PC-3 (cell line): ENCODE results near the gene PRM1.

Experiments used
- EZH2 ChIP-seq: fragments of 300-600 bp; sonication (generic); IDR thresholded peaks from one replicate; pipeline ENCODE4 v1.6.1; 2017; ENCODE audit warnings: antibody characterized with exemption, mild to moderate bottlenecking, low read length; ENCODE audit not compliant: unreplicated experiment
- EZH2phosphoT487 ChIP-seq: fragments of 300-600 bp; sonication (generic); IDR thresholded peaks from 2 replicates; pipeline ENCODE4 v1.6.1; 2018; ENCODE audit warnings: mild to moderate bottlenecking, antibody characterized with exemption, low read length, borderline replicate concordance
- TF ChIP-seq, protein P1 (sequence below): fragments of 300-600 bp; sonication (generic); conservative IDR thresholded peaks from 2 replicates; pipeline ENCODE4 v1.5.1; 2017; ENCODE audit warnings: antibody characterized with exemption, low read depth, mild to moderate bottlenecking, low read length

DNA sequence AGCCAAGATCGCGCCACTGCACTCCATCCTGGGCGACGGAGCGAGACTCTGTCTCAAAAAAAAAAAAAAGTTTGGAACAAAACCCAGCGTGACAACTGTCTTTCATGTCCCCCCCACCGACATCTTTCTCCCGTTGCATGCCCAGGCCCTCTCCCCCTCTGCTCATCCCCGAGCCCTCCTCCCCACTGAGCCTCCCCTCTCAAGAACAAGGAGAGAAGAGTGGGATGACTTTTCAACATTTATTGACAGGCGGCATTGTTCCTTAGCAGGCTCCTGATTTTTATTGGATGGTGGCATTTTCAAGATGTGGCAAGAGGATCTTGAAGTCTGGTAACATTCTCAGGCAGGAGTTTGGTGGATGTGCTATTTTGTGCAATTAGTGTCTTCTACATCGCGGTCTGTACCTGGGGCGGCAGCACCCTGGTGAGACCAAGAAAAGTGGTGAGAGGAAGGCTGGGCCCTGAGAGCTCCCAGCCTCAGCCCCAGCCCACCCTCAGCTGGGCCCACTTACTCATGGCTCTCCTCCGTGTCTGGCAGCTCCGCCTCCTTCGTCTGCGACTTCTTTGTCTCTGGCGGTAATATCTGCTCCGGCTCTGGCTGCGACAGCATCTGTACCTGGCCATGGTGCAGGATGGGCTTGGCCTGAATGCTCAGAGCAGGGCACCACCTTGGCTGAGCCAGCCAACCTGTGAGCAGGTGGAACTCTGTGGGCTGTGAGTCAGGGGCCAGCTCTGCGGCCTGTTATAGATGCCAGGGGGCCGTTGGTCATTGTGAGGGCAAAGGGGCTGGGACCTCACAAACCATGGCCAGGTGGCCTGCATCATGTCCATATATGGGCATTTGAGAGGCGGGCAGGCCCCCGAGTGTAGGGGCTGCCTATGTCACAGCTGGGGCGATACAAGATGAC lies at the start of gene PRM1:
- TF ChIP-seq, protein P1, sequence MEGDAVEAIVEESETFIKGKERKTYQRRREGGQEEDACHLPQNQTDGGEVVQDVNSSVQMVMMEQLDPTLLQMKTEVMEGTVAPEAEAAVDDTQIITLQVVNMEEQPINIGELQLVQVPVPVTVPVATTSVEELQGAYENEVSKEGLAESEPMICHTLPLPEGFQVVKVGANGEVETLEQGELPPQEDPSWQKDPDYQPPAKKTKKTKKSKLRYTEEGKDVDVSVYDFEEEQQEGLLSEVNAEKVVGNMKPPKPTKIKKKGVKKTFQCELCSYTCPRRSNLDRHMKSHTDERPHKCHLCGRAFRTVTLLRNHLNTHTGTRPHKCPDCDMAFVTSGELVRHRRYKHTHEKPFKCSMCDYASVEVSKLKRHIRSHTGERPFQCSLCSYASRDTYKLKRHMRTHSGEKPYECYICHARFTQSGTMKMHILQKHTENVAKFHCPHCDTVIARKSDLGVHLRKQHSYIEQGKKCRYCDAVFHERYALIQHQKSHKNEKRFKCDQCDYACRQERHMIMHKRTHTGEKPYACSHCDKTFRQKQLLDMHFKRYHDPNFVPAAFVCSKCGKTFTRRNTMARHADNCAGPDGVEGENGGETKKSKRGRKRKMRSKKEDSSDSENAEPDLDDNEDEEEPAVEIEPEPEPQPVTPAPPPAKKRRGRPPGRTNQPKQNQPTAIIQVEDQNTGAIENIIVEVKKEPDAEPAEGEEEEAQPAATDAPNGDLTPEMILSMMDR = no peak
- TF ChIP-seq EZH2 = no peak
- no peak for TF ChIP-seq EZH2phosphoT487
